GM12875 (cell line): ENCODE results near the gene SIPA1L3.
A peak's percentile ranks its signal among the peaks of the same experiment; 100 is the strongest.

ENCODE experiments used
- H3K4me3 ChIP-seq: one replicate; pipeline ENCODE4 v1.5.1; 2011; ENCODE audit warnings: low read depth, low read length, control low read depth
- CTCF ChIP-seq: IDR thresholded peaks from 2 replicates; pipeline ENCODE4 v1.5.1; 2011; ENCODE audit warnings: low read depth, mild to moderate bottlenecking, control low read depth, inconsistent platforms, low read length, moderate library complexity, borderline replicate concordance; ENCODE audit not compliant: insufficient read depth

SIPA1L3 gene

DNA sequence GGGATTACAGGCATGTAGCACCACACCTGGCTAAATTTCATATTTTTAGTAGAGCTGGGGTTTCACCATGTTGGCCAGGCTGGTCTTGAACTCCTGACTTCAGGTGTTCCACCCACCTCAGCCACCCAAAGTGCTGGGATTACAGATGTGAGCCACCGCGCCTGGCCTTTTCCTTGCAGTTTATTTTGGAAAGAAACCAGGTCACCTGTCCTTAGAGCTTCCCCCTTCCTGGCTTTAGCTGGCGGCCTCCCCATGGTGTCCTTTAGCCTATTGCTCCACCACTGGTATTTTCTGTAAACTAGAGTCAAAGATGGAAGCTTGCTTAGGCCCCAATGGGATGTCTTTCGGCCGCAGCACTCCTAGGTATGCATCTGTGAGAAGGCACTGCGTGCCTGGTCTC lies 225.8 kb downstream of the SIPA1L3 start:
- TF ChIP-seq CTCF: no peak
- H3K4me3 ChIP-seq: no peak overlapping the region

- no peak for TF ChIP-seq CTCF
These were observed 226.3 kb downstream of the SIPA1L3 start for GRCh38 chr19:38133319-38133718.

DNA sequence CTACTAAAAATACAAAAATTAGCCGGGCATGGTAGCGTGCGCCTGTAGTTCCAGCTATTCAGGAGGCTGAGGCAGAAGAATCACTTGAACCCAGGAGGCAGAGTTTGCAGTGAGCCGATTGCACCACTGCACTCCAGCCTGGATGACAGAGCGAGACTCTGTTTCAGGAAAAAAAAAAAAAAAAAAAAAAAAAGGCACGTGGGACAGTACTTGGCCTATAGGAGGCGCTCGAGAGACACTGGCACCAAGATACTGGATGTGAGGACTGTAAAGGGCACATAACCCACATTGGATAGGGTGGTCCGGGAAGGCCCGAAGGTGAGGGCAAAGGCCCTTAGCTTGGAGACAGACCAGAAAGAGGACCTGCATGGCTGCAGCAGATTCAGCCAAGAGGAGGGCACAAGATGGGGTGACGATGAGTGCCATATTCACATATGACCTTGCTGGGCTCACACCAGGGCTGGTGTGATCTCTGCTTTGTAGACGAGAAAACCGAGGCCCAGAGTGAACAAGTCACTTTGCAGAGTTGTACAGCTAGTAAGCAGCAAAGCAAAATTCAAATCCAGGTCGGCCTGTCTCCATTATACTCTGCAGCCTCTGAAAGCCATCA lies 227.6 kb downstream of the SIPA1L3 start:
- no peak overlapping the region for H3K4me3 ChIP-seq
- peak; percentile 72 for TF ChIP-seq CTCF

More at GRCh38 chr19:38133319-38133718, 226.3 kb downstream of the SIPA1L3 start:
- H3K4me3 ChIP-seq: no peak overlapping the region

- no peak for TF ChIP-seq CTCF
These were observed 228.4 kb downstream of the SIPA1L3 start for GRCh38 chr19:38135150-38135998.

DNA sequence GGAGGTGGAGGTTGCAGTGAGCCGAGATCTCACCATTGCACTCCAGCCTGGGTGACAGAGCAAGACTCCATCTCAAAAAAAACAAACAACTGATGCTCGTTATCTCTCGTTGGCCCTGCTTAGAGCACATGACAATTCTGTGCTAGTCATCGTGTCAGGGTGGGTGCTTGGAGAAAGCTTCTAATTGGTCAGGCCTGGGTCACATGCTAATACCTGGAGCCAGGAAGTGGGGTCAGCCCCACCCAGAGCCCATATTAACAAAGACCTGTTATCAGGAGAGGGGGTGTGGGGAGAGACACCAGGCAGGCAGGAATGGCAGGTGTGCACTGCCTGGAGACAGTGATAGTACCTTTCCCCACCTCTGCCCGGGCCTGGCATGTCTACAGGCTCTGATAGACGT lies 232.1 kb downstream of the SIPA1L3 start:
- TF ChIP-seq CTCF: no peak
- H3K4me3 ChIP-seq: no peak overlapping the region

More at GRCh38 chr19:38135150-38135998, 228.4 kb downstream of the SIPA1L3 start:
- H3K4me3 ChIP-seq: no peak overlapping the region

- TF ChIP-seq CTCF: no peak
- H3K4me3 ChIP-seq: no peak overlapping the region
These were observed 234.1 kb downstream of the SIPA1L3 start for GRCh38 chr19:38141108-38141507.
